ENCODE data around the gene SDHB. TPM values are rescaled to one million over a fixed set of nuclear protein-coding genes. Genes with fewer than 3 reads are reported as not detected.

Gene SDHB
- total and polyA plus RNA-seq, 10 of the 15 experiments (the other 5 are each of a cell fraction or from before 2014, with no cell fraction given) = 101 to 319 (median 188) TPM

- Histone ChIP-seq H3K4me1 (ENCODE audit: control insufficient read depth, insufficient read depth, low read length) (no peaks in the 10 kb centered on the region), H3K9me3 (replicated peaks; ENCODE audit: control insufficient read depth, insufficient read depth, low read length) (peaks cover 2% of the 10 kb centered on the region; the same call in 2 of the 3 replicates), H4K20me1 (ENCODE audit: control insufficient read depth, insufficient read depth) (no peaks in the 10 kb centered on the region), H3K27me3 (replicated peaks in 1 of 2; ENCODE audit: control insufficient read depth in 2 of 2, insufficient read depth in 2 of 2, low read length in 1 of 2) (no peaks in the 10 kb centered on the region), H3K27ac (ENCODE audit: control insufficient read depth, insufficient read depth) (no peak overlapping the region), H3K4me2 (ENCODE audit: control insufficient read depth, insufficient read depth) (no peak overlapping the region), H3K36me3 (ENCODE audit: control insufficient read depth in 2 of 2, insufficient read depth in 2 of 2, low read length in 1 of 2) (no peaks in the 10 kb centered on the region), H2AFZ (ENCODE audit: control insufficient read depth, low read depth, low read length) (no peak overlapping the region), H3K4me3 (no peak overlapping the region), H3K79me2 (ENCODE audit: control insufficient read depth, insufficient read depth, low read length) (no peaks in the 10 kb centered on the region), H3K9ac (ENCODE audit: control insufficient read depth, insufficient read depth, low read length) (no peak overlapping the region)
- DNase-seq (ENCODE audit: low read depth, low spot score) = no peak
- WGBS (ENCODE audit: insufficient coverage, insufficient replicate concordance, low lambda C conversion rate, missing lambda C conversion rate) = 27% methylated on average over 12 of the region's 12 CpGs
- intact Hi-C loops (cut with micrococcal nuclease; ENCODE audit: unreplicated experiment) (no loop called here), in situ Hi-C loops (cut with MboI) (no loop called here)
- TF ChIP-seq HCFC1 (IDR thresholded peaks at IDR 0.05; ENCODE audit: low read length) (no peak), SIN3A (IDR thresholded peaks at IDR 0.05; ENCODE audit: low read depth, low read length) (no peak), SMAD5 (IDR thresholded peaks at IDR 0.05; ENCODE audit: low read depth) (no peak), NBN (IDR thresholded peaks at IDR 0.05) (no peak), POU2F2 (IDR thresholded peaks at IDR 0.05; ENCODE audit: borderline replicate concordance, low read depth, low read length) (no peak), JUNB (IDR thresholded peaks at IDR 0.05) (no peak), SP1 (IDR thresholded peaks at IDR 0.05; ENCODE audit: low read depth, low read length) (no peak), BHLHE40 (IDR thresholded peaks at IDR 0.05; ENCODE audit: borderline replicate concordance in 1 of 2, low read depth in 2 of 2, low read length in 1 of 2) (no peak)
- TF ChIP-seq, protein P1, sequence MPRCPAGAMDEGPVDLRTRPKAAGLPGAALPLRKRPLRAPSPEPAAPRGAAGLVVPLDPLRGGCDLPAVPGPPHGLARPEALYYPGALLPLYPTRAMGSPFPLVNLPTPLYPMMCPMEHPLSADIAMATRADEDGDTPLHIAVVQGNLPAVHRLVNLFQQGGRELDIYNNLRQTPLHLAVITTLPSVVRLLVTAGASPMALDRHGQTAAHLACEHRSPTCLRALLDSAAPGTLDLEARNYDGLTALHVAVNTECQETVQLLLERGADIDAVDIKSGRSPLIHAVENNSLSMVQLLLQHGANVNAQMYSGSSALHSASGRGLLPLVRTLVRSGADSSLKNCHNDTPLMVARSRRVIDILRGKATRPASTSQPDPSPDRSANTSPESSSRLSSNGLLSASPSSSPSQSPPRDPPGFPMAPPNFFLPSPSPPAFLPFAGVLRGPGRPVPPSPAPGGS (IDR thresholded peaks at IDR 0.05; ENCODE audit: borderline replicate concordance, insufficient read depth, low read depth, low read length, poor library complexity, severe bottlenecking) = no peak
- POLR2A ChIA-PET = no interaction called here
- RAD21 ChIA-PET (ENCODE audit: unreplicated experiment) = no interaction called here
- no peak for FAIRE-seq
- BruUV-seq (replicated peaks) = no TSS peak
- ATAC-seq = no peak
- SMC1A ChIA-PET (ENCODE audit: uncharacterized antibody, unreplicated experiment) = no interaction called here
- CTCF ChIA-PET = no interaction called here
These were observed 15.0 kb upstream of the SDHB start for GRCh38 chr1:17068789-17069188.

All from GM12878 (cell line).